OCI-LY7 (cell line): Measurements from ENCODE around the gene CDC20.

ENCODE experiments used
- EZH2phosphoT487 ChIP-seq: fragments of 200-600 bp; sonication (generic); IDR thresholded peaks from 2 replicates; pipeline ENCODE4 v1.6.1; 2018; ENCODE audit warnings: low read depth, borderline replicate concordance, mild to moderate bottlenecking, mixed run types, antibody characterized with exemption, low read length, moderate library complexity, mixed read lengths
- TF ChIP-seq, protein P1 (sequence below): fragments of 200-600 bp; sonication (generic); conservative IDR thresholded peaks from 2 replicates; pipeline ENCODE4 v1.5.1; 2014; ENCODE audit warnings: mild to moderate bottlenecking, antibody characterized with exemption, low read length, moderate library complexity, mixed read lengths

DNA sequence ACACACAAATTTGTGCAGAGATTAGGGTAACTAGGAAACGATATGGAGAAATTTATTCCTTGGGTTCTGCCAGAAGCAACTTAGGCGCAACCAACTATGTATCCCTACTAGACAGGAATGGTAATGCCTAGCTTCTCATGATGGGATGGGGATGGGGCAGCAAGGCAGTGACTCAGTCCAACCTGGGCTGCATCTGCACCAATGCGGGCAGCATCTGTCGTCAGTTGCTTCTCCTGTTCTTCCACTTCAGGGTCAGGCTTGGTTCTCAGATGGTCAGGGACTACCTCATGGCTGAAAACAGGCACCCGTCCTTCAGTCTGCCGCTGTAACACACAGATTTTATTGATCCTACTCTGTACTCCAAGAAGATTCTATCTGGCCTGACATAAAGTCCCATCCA is 27.9 kb downstream of the CDC20 start:
- TF ChIP-seq, protein P1, sequence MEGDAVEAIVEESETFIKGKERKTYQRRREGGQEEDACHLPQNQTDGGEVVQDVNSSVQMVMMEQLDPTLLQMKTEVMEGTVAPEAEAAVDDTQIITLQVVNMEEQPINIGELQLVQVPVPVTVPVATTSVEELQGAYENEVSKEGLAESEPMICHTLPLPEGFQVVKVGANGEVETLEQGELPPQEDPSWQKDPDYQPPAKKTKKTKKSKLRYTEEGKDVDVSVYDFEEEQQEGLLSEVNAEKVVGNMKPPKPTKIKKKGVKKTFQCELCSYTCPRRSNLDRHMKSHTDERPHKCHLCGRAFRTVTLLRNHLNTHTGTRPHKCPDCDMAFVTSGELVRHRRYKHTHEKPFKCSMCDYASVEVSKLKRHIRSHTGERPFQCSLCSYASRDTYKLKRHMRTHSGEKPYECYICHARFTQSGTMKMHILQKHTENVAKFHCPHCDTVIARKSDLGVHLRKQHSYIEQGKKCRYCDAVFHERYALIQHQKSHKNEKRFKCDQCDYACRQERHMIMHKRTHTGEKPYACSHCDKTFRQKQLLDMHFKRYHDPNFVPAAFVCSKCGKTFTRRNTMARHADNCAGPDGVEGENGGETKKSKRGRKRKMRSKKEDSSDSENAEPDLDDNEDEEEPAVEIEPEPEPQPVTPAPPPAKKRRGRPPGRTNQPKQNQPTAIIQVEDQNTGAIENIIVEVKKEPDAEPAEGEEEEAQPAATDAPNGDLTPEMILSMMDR: no peak
- no peak for TF ChIP-seq EZH2phosphoT487
